Measurements from ENCODE around the gene CYP26A1. TPM values are rescaled to one million over a fixed set of nuclear protein-coding genes. Genes with fewer than 3 reads are reported as not detected.

CYP26A1 gene
- total RNA-seq, result not detected

DNA sequence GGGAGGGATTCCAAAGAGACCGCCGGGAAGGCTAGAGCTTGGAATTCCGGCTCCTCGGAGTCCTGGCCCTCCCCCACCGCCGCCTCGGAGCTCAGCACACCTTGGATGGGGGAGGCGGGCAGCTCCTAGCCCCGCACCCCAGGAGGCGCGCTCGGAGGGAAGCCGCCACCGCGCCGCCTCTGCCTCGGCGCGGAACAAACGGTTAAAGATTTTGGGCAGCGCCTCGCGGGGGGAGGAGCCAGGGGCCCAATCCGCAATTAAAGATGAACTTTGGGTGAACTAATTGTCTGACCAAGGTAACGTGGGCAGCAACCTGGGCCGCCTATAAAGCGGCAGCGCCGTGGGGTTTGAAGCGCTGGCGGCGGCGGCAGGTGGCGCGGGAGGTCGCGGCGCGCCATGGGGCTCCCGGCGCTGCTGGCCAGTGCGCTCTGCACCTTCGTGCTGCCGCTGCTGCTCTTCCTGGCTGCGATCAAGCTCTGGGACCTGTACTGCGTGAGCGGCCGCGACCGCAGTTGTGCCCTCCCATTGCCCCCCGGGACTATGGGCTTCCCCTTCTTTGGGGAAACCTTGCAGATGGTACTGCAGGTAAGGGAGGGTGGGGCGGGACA lies at the start of gene CYP26A1:
Gene CYP26A1 (plus strand): TSS at position 355 of the 608 bp plus-strand sequence. CDS start 42 bp downstream, at position 397.
- no peak for TF ChIP-seq POLR2A (IDR thresholded peaks at IDR 0.05)
- Histone ChIP-seq H3K9me3 (no peaks in the 10 kb centered on the region), H3K4me3 (replicated peaks in 1 of 3) (peak within 1 kb of the TSS in 1 of 3 donors; percentile 13), H3K36me3 (no peaks in the 10 kb centered on the region), H3K4me1 (peaks cover 26 to 33% of the 10 kb centered on the region in 2 donors), H3K27ac (no peak within 1 kb of the TSS), H3K27me3 (peaks cover 23% of the 10 kb centered on the region)
- 1 to 3% methylated on average over 15 to 30 of the region's 52 CpGs for WGBS, 2 donors
- DNase-seq, result no peak
- intact Hi-C loops (cut with DNase I), result loop anchor here (10.0 kb wide), 1 partner anchor 281 kb away; no protein-coding TSS in a partner anchor

- 72 to 82% methylated on average over 2 of the region's 2 CpGs for WGBS, 2 donors
- DNase-seq, result no peak
- no peak overlapping the region for H3K4me3 ChIP-seq (replicated peaks in 1 of 3)
- H3K27me3 ChIP-seq, result no peaks in the 10 kb centered on the region
- intact Hi-C loops (cut with DNase I), result no loop called here
- H3K36me3 ChIP-seq, result no peaks in the 10 kb centered on the region
- H3K4me1 ChIP-seq, result no peaks in the 10 kb centered on the region
- TF ChIP-seq CTCF (IDR thresholded peaks at IDR 0.05), result no peak
- no peak for TF ChIP-seq POLR2A (IDR thresholded peaks at IDR 0.05)
- no peaks in the 10 kb centered on the region for H3K9me3 ChIP-seq
- H3K27ac ChIP-seq, result no peak overlapping the region
Observed at GRCh38 chr10:93026072-93026471, 47.6 kb upstream of the CYP26A1 start.

GRCh38 chr10:93027508-93027907 lies 46.2 kb upstream of the CYP26A1 start:
- H3K4me3 ChIP-seq (replicated peaks in 1 of 3), result no peak overlapping the region
- no peaks in the 10 kb centered on the region for H3K4me1 ChIP-seq
- DNase-seq, result no peak
- no peaks in the 10 kb centered on the region for H3K36me3 ChIP-seq
- intact Hi-C loops (cut with DNase I), result no loop called here
- no peaks in the 10 kb centered on the region for H3K9me3 ChIP-seq
- H3K27me3 ChIP-seq, result no peaks in the 10 kb centered on the region
- TF ChIP-seq CTCF (IDR thresholded peaks at IDR 0.05), result no peak
- TF ChIP-seq POLR2A (IDR thresholded peaks at IDR 0.05), result no peak
- no peak overlapping the region for H3K27ac ChIP-seq

DNA sequence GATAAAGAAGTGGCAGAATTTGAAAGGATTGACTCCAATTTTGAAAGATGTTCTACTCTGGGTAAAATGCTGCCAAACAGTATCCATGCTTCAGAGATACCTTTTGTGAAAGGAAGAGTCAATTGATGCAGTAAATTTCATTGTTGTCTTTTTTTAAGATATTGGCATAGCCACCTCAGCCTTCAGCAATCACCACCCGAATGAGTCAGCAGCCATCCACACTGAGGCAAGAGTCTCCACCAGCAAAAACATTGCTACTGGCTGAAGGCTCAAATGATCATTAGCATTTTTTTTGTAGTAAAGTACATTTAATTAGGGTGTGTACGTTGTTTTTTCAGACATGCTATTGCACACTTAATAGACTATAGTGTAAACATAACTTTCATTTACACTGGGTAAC lies 44.8 kb upstream of the CYP26A1 start:
- Histone ChIP-seq H3K4me1 (peaks cover 0 to 7% of the 10 kb centered on the region in 2 donors), H3K4me3 (replicated peaks in 1 of 3) (no peak overlapping the region), H3K27me3 (no peaks in the 10 kb centered on the region), H3K27ac (no peak overlapping the region), H3K9me3 (no peaks in the 10 kb centered on the region), H3K36me3 (no peaks in the 10 kb centered on the region)
- no peak for DNase-seq
- 85 to 86% methylated on average over 2 of the region's 2 CpGs for WGBS, 2 donors
- intact Hi-C loops (cut with DNase I), result no loop called here
- TF ChIP-seq CTCF (IDR thresholded peaks at IDR 0.05) (no peak), POLR2A (IDR thresholded peaks at IDR 0.05) (no peak)

- DNase-seq, result no peak
- intact Hi-C loops (cut with DNase I), result no loop called here
- Histone ChIP-seq H3K4me3 (replicated peaks in 1 of 3) (no peak overlapping the region), H3K27me3 (no peaks in the 10 kb centered on the region), H3K4me1 (peaks cover 0 to 7% of the 10 kb centered on the region in 2 donors), H3K9me3 (no peaks in the 10 kb centered on the region), H3K36me3 (no peaks in the 10 kb centered on the region), H3K27ac (no peak overlapping the region)
- TF ChIP-seq CTCF (IDR thresholded peaks at IDR 0.05) (no peak), POLR2A (IDR thresholded peaks at IDR 0.05) (no peak)
Observed at GRCh38 chr10:93030409-93030808, 43.3 kb upstream of the CYP26A1 start.

Measured in thyroid gland (tissue), 4 donors.